Measurements from ENCODE around the gene DZIP1L.
A peak's percentile ranks its signal among the peaks of the same experiment; 100 is the strongest.
"Not testable (repeated sequence)": the region's sequence is repeated elsewhere in the genome, so short reads cannot be mapped to it uniquely, and the experiment has no call there.

DZIP1L gene

GRCh38 chr3:138114988-138115971 lies at the start of gene DZIP1L:
DZIP1L (minus strand) TSS chr3:138115608; CDS start chr3:138103971, 11,637 bp downstream.
- peak; percentile 59 for DNase-seq (ENCODE audit: low read depth)

GRCh38 chr3:138165061-138165460 lies 49.7 kb upstream of the DZIP1L start:
- DNase-seq (ENCODE audit: low read depth) = no peak

GRCh38 chr3:138157743-138158142 lies 42.3 kb upstream of the DZIP1L start:
- no peak for DNase-seq (ENCODE audit: low read depth)

- no peak for DNase-seq (ENCODE audit: low read depth)
These were observed 39.1 kb upstream of the DZIP1L start for GRCh38 chr3:138154534-138154933.

- DNase-seq (ENCODE audit: low read depth) = no peak
These were observed 33.1 kb upstream of the DZIP1L start for GRCh38 chr3:138148503-138148902.

GRCh38 chr3:138142181-138142580 lies 26.8 kb upstream of the DZIP1L start:
- not testable (repeated sequence) for DNase-seq (ENCODE audit: low read depth)

- no peak for DNase-seq (ENCODE audit: low read depth)
These were observed 25.5 kb upstream of the DZIP1L start for GRCh38 chr3:138140940-138141339.

- no peak for DNase-seq (ENCODE audit: low read depth)
These were observed 24.3 kb upstream of the DZIP1L start for GRCh38 chr3:138139691-138140090.

- DNase-seq (ENCODE audit: low read depth) = no peak
These were observed 22.5 kb upstream of the DZIP1L start for GRCh38 chr3:138137861-138138260.

GRCh38 chr3:138136201-138136600 lies 20.8 kb upstream of the DZIP1L start:
- no peak for DNase-seq (ENCODE audit: low read depth)

GRCh38 chr3:138135833-138136194 lies 20.4 kb upstream of the DZIP1L start:
- DNase-seq (ENCODE audit: low read depth) = no peak

GRCh38 chr3:138135146-138135832 lies 19.9 kb upstream of the DZIP1L start:
- DNase-seq (ENCODE audit: low read depth) = no peak

GRCh38 chr3:138132239-138132638 lies 16.8 kb upstream of the DZIP1L start, which contains the start of gene A4GNT:
A4GNT (minus strand) TSS chr3:138132390; CDS start chr3:138131256, 1,134 bp downstream.
- DNase-seq (ENCODE audit: low read depth) = no peak

GRCh38 chr3:138127636-138128365 lies 12.4 kb upstream of the DZIP1L start:
- no peak for DNase-seq (ENCODE audit: low read depth)

GRCh38 chr3:138125548-138126221 lies 10.3 kb upstream of the DZIP1L start:
- no peak for DNase-seq (ENCODE audit: low read depth)

- peak; percentile 17 for DNase-seq (ENCODE audit: low read depth)
These were observed 9.4 kb upstream of the DZIP1L start for GRCh38 chr3:138124706-138125355.

GRCh38 chr3:138124188-138124587 lies 8.8 kb upstream of the DZIP1L start:
- DNase-seq (ENCODE audit: low read depth) = no peak

- DNase-seq (ENCODE audit: low read depth) = no peak
These were observed 4.0 kb upstream of the DZIP1L start for GRCh38 chr3:138119423-138119766.

- peak; percentile 56 for DNase-seq (ENCODE audit: low read depth)
These were observed 3.4 kb upstream of the DZIP1L start for GRCh38 chr3:138118612-138119422.

GRCh38 chr3:138114431-138114918 lies 933 bp downstream of the DZIP1L start:
- peak; percentile 10 for DNase-seq (ENCODE audit: low read depth)

All from fibroblast of gingiva (primary cell).